ENCODE results near the gene SLC7A1. TPM values are rescaled to one million over a fixed set of nuclear protein-coding genes. Genes with fewer than 3 reads are reported as not detected.

The SLC7A1 gene
- total RNA-seq, 1 experiment from 2014 or later: 84.5 TPM

- no peaks in the 10 kb centered on the region for H3K9me3 Mint-ChIP-seq
- ChIA-PET CTCF (interaction anchor here (0.9 to 2.0 kb wide), 2 partner anchors 14 to 192 kb away, joined by 4 to 7 read pairs; no protein-coding TSS in a partner anchor), POLR2A (no interaction called here)
- 0 out of 2 replicates have a peak overlapping the region, but pooled peaks have one; percentile 37 for H3K27ac Mint-ChIP-seq
- no peak for DNase-seq (ENCODE audit: low spot score)
- H3K36me3 Mint-ChIP-seq: peaks cover 65% of the 10 kb centered on the region
- peaks cover 5% of the 10 kb centered on the region; the same call in 1 of the 2 replicates for H3K4me1 Mint-ChIP-seq
- ATAC-seq: no peak
- H3K4me3 Mint-ChIP-seq: no peak overlapping the region
- no peaks in the 10 kb centered on the region for H3K27me3 Mint-ChIP-seq (ENCODE audit: low read depth)
- TF ChIP-seq, protein P1, sequence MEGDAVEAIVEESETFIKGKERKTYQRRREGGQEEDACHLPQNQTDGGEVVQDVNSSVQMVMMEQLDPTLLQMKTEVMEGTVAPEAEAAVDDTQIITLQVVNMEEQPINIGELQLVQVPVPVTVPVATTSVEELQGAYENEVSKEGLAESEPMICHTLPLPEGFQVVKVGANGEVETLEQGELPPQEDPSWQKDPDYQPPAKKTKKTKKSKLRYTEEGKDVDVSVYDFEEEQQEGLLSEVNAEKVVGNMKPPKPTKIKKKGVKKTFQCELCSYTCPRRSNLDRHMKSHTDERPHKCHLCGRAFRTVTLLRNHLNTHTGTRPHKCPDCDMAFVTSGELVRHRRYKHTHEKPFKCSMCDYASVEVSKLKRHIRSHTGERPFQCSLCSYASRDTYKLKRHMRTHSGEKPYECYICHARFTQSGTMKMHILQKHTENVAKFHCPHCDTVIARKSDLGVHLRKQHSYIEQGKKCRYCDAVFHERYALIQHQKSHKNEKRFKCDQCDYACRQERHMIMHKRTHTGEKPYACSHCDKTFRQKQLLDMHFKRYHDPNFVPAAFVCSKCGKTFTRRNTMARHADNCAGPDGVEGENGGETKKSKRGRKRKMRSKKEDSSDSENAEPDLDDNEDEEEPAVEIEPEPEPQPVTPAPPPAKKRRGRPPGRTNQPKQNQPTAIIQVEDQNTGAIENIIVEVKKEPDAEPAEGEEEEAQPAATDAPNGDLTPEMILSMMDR (IDR thresholded peaks at IDR 0.05): no peak
- TF ChIP-seq CREB1 (CRISPR knock-in tag; IDR thresholded peaks at IDR 0.05) (no peak), ZNF425 (CRISPR knock-in tag; conservative IDR thresholded peaks at IDR 0.05) (no peak), HMGXB4 (CRISPR knock-in tag; IDR thresholded peaks at IDR 0.05) (no peak), PRRX2 (CRISPR knock-in tag; IDR thresholded peaks at IDR 0.05) (no peak), FOXK1 (CRISPR knock-in tag; IDR thresholded peaks at IDR 0.05) (no peak)
- TF ChIP-seq, protein P2, sequence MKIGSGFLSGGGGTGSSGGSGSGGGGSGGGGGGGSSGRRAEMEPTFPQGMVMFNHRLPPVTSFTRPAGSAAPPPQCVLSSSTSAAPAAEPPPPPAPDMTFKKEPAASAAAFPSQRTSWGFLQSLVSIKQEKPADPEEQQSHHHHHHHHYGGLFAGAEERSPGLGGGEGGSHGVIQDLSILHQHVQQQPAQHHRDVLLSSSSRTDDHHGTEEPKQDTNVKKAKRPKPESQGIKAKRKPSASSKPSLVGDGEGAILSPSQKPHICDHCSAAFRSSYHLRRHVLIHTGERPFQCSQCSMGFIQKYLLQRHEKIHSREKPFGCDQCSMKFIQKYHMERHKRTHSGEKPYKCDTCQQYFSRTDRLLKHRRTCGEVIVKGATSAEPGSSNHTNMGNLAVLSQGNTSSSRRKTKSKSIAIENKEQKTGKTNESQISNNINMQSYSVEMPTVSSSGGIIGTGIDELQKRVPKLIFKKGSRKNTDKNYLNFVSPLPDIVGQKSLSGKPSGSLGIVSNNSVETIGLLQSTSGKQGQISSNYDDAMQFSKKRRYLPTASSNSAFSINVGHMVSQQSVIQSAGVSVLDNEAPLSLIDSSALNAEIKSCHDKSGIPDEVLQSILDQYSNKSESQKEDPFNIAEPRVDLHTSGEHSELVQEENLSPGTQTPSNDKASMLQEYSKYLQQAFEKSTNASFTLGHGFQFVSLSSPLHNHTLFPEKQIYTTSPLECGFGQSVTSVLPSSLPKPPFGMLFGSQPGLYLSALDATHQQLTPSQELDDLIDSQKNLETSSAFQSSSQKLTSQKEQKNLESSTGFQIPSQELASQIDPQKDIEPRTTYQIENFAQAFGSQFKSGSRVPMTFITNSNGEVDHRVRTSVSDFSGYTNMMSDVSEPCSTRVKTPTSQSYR (CRISPR knock-in tag; IDR thresholded peaks at IDR 0.05): no peak
Observed at GRCh38 chr13:29522044-29522685, 73.3 kb downstream of the SLC7A1 start.

DNA sequence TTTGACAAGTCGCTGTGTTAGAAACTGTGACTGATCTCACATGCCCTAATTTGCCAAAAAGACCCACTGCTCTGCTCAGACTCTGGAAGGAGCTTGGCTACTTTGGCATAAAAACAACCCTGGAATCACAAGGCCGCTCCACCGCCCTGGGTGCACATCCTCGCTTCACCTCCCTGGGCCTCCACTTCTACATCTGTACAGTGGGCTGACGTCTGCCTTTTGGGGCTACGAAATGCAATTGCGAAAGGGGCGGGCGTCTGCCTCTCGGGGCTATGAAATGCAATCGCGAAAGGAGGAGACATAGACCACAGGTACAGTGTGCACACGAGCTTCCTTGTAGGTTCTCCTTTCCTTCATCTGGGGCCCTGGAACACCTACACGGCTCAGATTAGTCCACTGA lies 74.2 kb downstream of the SLC7A1 start:
- Mint-ChIP-seq H3K27me3 (ENCODE audit: low read depth) (no peaks in the 10 kb centered on the region), H3K4me1 (peaks cover 5% of the 10 kb centered on the region; the same call in 1 of the 2 replicates), H3K4me3 (no peak overlapping the region), H3K36me3 (peaks cover 69% of the 10 kb centered on the region), H3K27ac (no peak overlapping the region; the same call in 1 of the 2 replicates), H3K9me3 (no peaks in the 10 kb centered on the region)
- no peak for ATAC-seq
- ChIA-PET POLR2A (no interaction called here), CTCF (interaction anchor here (2.0 kb wide), 1 partner anchor 13 kb away, joined by 7 read pairs; no protein-coding TSS in a partner anchor)
- no peak for DNase-seq (ENCODE audit: low spot score)
- TF ChIP-seq TEAD1 (CRISPR knock-in tag; IDR thresholded peaks at IDR 0.05) (no peak), ZNF416 (CRISPR knock-in tag; IDR thresholded peaks at IDR 0.05) (no peak), FOXJ3 (CRISPR knock-in tag; IDR thresholded peaks at IDR 0.05; ENCODE audit: borderline replicate concordance) (no peak), PRRX2 (CRISPR knock-in tag; IDR thresholded peaks at IDR 0.05) (no peak), NR2C2 (CRISPR knock-in tag; IDR thresholded peaks at IDR 0.05) (no peak), CDX4 (CRISPR knock-in tag; IDR thresholded peaks at IDR 0.05; ENCODE audit: borderline replicate concordance) (no peak), E2F1 (CRISPR knock-in tag; IDR thresholded peaks at IDR 0.05) (no peak), ZNF671 (CRISPR knock-in tag; IDR thresholded peaks at IDR 0.05) (no peak), CREM (CRISPR knock-in tag; IDR thresholded peaks at IDR 0.05) (no peak), ZNF423 (CRISPR knock-in tag; IDR thresholded peaks at IDR 0.05) (no peak), STAT6 (CRISPR knock-in tag; conservative IDR thresholded peaks at IDR 0.05; ENCODE audit: low read depth) (no peak), ETV6 (CRISPR knock-in tag; IDR thresholded peaks at IDR 0.05) (no peak), GTF2I (CRISPR knock-in tag; conservative IDR thresholded peaks at IDR 0.05) (no peak), SOX15 (CRISPR knock-in tag; IDR thresholded peaks at IDR 0.05) (no peak), JUN (CRISPR knock-in tag; IDR thresholded peaks at IDR 0.05) (no peak)

Measured in WTC11 (cell line).